ENCODE data around the gene C6. TPM values are rescaled to one million over a fixed set of nuclear protein-coding genes. Genes with fewer than 3 reads are reported as not detected.

The C6 gene
- total and polyA plus RNA-seq, 9 of the 15 experiments (the other 6 are each of a cell fraction or from before 2014, with no cell fraction given) = 0.09 TPM; not detected in 8

DNA sequence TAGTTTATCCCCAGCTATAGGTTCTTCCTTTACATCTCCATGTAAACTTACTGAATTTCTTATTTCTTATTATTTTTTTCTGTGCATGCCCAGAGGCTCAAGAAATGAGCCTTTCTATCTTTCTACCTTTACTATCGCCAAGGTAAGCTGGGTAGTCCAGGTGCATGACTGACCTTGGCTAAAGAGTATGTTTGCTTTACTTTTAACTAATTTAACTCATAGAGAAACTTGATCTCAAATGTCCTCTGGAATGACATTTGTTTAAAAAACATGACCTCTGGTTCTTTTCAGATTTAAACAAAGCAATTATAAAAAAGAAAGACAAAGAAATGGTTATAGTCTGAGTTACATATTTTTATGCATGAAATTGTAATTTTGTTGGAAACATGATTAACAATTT is 397 bp downstream of the C6 start:
- FAIRE-seq = no peak
- intact Hi-C loops (cut with micrococcal nuclease) = no loop called here
- no peak overlapping the region for H3K4me2 ChIP-seq (ENCODE audit: insufficient read depth, low read length)
- H3K79me2 ChIP-seq (ENCODE audit: control insufficient read depth, insufficient read depth, low read length) = no peaks in the 10 kb centered on the region
- DNase-seq (ENCODE audit: extremely low read depth in 1 of 4, low spot score in 3 of 4) = no peak
- no peaks in the 10 kb centered on the region for H3K9me3 ChIP-seq (replicated peaks; ENCODE audit: control insufficient read depth, insufficient read depth, low read depth, low read length)
- no peak for ATAC-seq
- no peak overlapping the region for H2AFZ ChIP-seq (ENCODE audit: low read depth, low read length)
- no peaks in the 10 kb centered on the region for H3K36me3 ChIP-seq (ENCODE audit: control insufficient read depth, insufficient read depth, low read length)
- H3K4me1 ChIP-seq (replicated peaks in 1 of 2; ENCODE audit: control insufficient read depth in 2 of 2, insufficient read depth in 2 of 2, low read length in 2 of 2) = no peaks in the 10 kb centered on the region
- no peaks in the 10 kb centered on the region for H4K20me1 ChIP-seq (replicated peaks; ENCODE audit: control insufficient read depth, insufficient read depth, low read length)
- H3K9ac ChIP-seq (ENCODE audit: insufficient read depth in 1 of 2, low read depth in 2 of 2, low read length in 2 of 2) = no peak overlapping the region
- no TSS peak for BruUV-seq (replicated peaks)
- in situ Hi-C loops (cut with MboI) = no loop called here
- no peaks in the 10 kb centered on the region for H3K9me1 ChIP-seq (ENCODE audit: control insufficient read depth, insufficient read depth, low read length)
- ChIA-PET POLR2A (no interaction called here), CTCF (ENCODE audit: low intra/inter-chr PET ratio) (no interaction called here)
- H3K4me3 ChIP-seq = no peak overlapping the region
- no peaks in the 10 kb centered on the region for H3K27me3 ChIP-seq (ENCODE audit: control insufficient read depth in 2 of 2, insufficient read depth in 2 of 2, low read length in 2 of 2)
- no peak overlapping the region for H3K27ac ChIP-seq (ENCODE audit: extremely low read depth, low read depth, low read length)
- 0% methylated on average over 1 of the region's 1 CpG for WGBS (ENCODE audit: insufficient coverage, low coverage, missing lambda C conversion rate)
- TF ChIP-seq, protein P1, sequence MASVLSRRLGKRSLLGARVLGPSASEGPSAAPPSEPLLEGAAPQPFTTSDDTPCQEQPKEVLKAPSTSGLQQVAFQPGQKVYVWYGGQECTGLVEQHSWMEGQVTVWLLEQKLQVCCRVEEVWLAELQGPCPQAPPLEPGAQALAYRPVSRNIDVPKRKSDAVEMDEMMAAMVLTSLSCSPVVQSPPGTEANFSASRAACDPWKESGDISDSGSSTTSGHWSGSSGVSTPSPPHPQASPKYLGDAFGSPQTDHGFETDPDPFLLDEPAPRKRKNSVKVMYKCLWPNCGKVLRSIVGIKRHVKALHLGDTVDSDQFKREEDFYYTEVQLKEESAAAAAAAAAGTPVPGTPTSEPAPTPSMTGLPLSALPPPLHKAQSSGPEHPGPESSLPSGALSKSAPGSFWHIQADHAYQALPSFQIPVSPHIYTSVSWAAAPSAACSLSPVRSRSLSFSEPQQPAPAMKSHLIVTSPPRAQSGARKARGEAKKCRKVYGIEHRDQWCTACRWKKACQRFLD (CRISPR knock-in tag; IDR thresholded peaks at IDR 0.05) = no peak
- no peak for TF ChIP-seq ZNF668 (CRISPR knock-in tag; IDR thresholded peaks at IDR 0.05)
- TF ChIP-seq BMI1 (IDR thresholded peaks at IDR 0.05; ENCODE audit: low read length) = no peak
- TF ChIP-seq CC2D1A (IDR thresholded peaks at IDR 0.05) = no peak
- TF ChIP-seq, protein P2, sequence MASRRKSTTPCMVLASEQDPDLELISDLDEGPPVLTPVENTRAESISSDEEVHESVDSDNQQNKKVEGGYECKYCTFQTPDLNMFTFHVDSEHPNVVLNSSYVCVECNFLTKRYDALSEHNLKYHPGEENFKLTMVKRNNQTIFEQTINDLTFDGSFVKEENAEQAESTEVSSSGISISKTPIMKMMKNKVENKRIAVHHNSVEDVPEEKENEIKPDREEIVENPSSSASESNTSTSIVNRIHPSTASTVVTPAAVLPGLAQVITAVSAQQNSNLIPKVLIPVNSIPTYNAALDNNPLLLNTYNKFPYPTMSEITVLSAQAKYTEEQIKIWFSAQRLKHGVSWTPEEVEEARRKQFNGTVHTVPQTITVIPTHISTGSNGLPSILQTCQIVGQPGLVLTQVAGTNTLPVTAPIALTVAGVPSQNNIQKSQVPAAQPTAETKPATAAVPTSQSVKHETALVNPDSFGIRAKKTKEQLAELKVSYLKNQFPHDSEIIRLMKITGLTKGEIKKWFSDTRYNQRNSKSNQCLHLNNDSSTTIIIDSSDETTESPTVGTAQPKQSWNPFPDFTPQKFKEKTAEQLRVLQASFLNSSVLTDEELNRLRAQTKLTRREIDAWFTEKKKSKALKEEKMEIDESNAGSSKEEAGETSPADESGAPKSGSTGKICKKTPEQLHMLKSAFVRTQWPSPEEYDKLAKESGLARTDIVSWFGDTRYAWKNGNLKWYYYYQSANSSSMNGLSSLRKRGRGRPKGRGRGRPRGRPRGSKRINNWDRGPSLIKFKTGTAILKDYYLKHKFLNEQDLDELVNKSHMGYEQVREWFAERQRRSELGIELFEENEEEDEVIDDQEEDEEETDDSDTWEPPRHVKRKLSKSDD (conservative IDR thresholded peaks at IDR 0.05; ENCODE audit: low read length) = no peak
- TF ChIP-seq, protein P3, sequence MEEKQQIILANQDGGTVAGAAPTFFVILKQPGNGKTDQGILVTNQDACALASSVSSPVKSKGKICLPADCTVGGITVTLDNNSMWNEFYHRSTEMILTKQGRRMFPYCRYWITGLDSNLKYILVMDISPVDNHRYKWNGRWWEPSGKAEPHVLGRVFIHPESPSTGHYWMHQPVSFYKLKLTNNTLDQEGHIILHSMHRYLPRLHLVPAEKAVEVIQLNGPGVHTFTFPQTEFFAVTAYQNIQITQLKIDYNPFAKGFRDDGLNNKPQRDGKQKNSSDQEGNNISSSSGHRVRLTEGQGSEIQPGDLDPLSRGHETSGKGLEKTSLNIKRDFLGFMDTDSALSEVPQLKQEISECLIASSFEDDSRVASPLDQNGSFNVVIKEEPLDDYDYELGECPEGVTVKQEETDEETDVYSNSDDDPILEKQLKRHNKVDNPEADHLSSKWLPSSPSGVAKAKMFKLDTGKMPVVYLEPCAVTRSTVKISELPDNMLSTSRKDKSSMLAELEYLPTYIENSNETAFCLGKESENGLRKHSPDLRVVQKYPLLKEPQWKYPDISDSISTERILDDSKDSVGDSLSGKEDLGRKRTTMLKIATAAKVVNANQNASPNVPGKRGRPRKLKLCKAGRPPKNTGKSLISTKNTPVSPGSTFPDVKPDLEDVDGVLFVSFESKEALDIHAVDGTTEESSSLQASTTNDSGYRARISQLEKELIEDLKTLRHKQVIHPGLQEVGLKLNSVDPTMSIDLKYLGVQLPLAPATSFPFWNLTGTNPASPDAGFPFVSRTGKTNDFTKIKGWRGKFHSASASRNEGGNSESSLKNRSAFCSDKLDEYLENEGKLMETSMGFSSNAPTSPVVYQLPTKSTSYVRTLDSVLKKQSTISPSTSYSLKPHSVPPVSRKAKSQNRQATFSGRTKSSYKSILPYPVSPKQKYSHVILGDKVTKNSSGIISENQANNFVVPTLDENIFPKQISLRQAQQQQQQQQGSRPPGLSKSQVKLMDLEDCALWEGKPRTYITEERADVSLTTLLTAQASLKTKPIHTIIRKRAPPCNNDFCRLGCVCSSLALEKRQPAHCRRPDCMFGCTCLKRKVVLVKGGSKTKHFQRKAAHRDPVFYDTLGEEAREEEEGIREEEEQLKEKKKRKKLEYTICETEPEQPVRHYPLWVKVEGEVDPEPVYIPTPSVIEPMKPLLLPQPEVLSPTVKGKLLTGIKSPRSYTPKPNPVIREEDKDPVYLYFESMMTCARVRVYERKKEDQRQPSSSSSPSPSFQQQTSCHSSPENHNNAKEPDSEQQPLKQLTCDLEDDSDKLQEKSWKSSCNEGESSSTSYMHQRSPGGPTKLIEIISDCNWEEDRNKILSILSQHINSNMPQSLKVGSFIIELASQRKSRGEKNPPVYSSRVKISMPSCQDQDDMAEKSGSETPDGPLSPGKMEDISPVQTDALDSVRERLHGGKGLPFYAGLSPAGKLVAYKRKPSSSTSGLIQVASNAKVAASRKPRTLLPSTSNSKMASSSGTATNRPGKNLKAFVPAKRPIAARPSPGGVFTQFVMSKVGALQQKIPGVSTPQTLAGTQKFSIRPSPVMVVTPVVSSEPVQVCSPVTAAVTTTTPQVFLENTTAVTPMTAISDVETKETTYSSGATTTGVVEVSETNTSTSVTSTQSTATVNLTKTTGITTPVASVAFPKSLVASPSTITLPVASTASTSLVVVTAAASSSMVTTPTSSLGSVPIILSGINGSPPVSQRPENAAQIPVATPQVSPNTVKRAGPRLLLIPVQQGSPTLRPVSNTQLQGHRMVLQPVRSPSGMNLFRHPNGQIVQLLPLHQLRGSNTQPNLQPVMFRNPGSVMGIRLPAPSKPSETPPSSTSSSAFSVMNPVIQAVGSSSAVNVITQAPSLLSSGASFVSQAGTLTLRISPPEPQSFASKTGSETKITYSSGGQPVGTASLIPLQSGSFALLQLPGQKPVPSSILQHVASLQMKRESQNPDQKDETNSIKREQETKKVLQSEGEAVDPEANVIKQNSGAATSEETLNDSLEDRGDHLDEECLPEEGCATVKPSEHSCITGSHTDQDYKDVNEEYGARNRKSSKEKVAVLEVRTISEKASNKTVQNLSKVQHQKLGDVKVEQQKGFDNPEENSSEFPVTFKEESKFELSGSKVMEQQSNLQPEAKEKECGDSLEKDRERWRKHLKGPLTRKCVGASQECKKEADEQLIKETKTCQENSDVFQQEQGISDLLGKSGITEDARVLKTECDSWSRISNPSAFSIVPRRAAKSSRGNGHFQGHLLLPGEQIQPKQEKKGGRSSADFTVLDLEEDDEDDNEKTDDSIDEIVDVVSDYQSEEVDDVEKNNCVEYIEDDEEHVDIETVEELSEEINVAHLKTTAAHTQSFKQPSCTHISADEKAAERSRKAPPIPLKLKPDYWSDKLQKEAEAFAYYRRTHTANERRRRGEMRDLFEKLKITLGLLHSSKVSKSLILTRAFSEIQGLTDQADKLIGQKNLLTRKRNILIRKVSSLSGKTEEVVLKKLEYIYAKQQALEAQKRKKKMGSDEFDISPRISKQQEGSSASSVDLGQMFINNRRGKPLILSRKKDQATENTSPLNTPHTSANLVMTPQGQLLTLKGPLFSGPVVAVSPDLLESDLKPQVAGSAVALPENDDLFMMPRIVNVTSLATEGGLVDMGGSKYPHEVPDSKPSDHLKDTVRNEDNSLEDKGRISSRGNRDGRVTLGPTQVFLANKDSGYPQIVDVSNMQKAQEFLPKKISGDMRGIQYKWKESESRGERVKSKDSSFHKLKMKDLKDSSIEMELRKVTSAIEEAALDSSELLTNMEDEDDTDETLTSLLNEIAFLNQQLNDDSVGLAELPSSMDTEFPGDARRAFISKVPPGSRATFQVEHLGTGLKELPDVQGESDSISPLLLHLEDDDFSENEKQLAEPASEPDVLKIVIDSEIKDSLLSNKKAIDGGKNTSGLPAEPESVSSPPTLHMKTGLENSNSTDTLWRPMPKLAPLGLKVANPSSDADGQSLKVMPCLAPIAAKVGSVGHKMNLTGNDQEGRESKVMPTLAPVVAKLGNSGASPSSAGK (IDR thresholded peaks at IDR 0.05) = no peak
- no peak for TF ChIP-seq RB1 (IDR thresholded peaks at IDR 0.05; ENCODE audit: low read depth)
- no peak for TF ChIP-seq DNMT1 (IDR thresholded peaks at IDR 0.05)
